Keratinocyte (primary cell): ENCODE results near the gene MS4A7.

Source experiments
- EZH2 ChIP-seq: IDR thresholded peaks from one replicate; pipeline ENCODE4 v1.6.1; 2012; ENCODE audit warnings: inconsistent platforms, mild to moderate bottlenecking, low read length, moderate library complexity
- TF ChIP-seq, protein P1 (sequence below), 3 experiments: IDR thresholded peaks in 1 of 3; conservative IDR thresholded peaks in 1 of 3; optimal IDR thresholded peaks in 1 of 3; 2 replicates in 2 of 3; 3 replicates in 1 of 3; pipeline versions ENCODE3 to v1.5.1; 2011; ENCODE audit warnings: low read length in 3 of 3, mild to moderate bottlenecking in 3 of 3, moderate library complexity in 2 of 3, control low read depth in 1 of 3, inconsistent platforms in 1 of 3; ENCODE audit not compliant: insufficient read depth in 2 of 3; ENCODE audit errors: extremely low read depth in 1 of 3

DNA sequence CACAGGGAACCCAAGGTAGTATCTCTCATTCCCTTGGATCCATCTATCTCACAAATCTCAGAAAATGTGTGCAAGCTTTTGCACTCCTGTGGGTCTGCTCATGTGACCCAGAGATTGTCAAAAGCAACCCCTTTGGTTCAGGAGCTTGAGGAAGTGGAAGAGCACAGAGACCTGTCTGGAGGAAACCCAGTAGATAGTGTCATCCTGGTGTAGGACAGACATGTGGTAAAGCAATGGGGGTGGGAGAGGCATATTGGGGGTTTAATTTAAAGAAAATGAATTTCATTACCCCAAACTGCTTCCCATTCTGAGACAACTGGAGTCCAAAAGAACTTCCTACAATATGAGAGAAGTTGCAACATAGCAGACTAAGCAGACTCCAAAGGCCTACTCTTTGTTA is 12.1 kb downstream of the MS4A7 start:
- TF ChIP-seq, protein P1, sequence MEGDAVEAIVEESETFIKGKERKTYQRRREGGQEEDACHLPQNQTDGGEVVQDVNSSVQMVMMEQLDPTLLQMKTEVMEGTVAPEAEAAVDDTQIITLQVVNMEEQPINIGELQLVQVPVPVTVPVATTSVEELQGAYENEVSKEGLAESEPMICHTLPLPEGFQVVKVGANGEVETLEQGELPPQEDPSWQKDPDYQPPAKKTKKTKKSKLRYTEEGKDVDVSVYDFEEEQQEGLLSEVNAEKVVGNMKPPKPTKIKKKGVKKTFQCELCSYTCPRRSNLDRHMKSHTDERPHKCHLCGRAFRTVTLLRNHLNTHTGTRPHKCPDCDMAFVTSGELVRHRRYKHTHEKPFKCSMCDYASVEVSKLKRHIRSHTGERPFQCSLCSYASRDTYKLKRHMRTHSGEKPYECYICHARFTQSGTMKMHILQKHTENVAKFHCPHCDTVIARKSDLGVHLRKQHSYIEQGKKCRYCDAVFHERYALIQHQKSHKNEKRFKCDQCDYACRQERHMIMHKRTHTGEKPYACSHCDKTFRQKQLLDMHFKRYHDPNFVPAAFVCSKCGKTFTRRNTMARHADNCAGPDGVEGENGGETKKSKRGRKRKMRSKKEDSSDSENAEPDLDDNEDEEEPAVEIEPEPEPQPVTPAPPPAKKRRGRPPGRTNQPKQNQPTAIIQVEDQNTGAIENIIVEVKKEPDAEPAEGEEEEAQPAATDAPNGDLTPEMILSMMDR (optimal IDR thresholded peaks at IDR 0.05 in 1 of 3, IDR thresholded peaks at IDR 0.05 in 1 of 3, conservative IDR thresholded peaks at IDR 0.05 in 1 of 3; ENCODE audit: extremely low read depth in 1 of 3, insufficient read depth in 2 of 3, low read length in 3 of 3) = no peak
- TF ChIP-seq EZH2 = no peak
